Liver (tissue), 3 donors: ENCODE results near the gene GNA14.

Source experiments
- CTCF ChIP-seq: fragments of 150-350 bp; IDR thresholded peaks from 2 replicates; pipeline ENCODE4 v1.5.1; 2017; ENCODE audit warnings: improper control_type of control experiment, low read depth, low read length; ENCODE audit not compliant: missing input control
- GABPA ChIP-seq, 2 donors: IDR thresholded peaks in 1 of 2; conservative IDR thresholded peaks in 1 of 2; 2 replicates each; pipeline ENCODE4 v1.6.1; 2016; ENCODE audit warnings: antibody characterized with exemption in 2 of 2, mild to moderate bottlenecking in 1 of 2, moderate library complexity in 1 of 2
- MAX ChIP-seq: IDR thresholded peaks from 2 replicates; pipeline ENCODE4 v1.6.1; 2016; ENCODE audit warnings: antibody characterized with exemption
- RAD21 ChIP-seq, 2 donors: IDR thresholded peaks; 2 replicates each; pipeline ENCODE4 v1.6.1; 2016; ENCODE audit warnings: antibody characterized with exemption in 2 of 2, mild to moderate bottlenecking in 2 of 2
- REST ChIP-seq: IDR thresholded peaks from 2 replicates; pipeline ENCODE4 v1.6.1; 2016; ENCODE audit warnings: antibody characterized with exemption, mild to moderate bottlenecking
- ZBTB33 ChIP-seq: IDR thresholded peaks from 2 replicates; pipeline ENCODE4 v1.6.1; 2016; ENCODE audit warnings: antibody characterized with exemption
- donor health status: healthy.
- donor health status: healthy.

GRCh38 chr9:77614645-77615044 lies 33.5 kb downstream of the GNA14 start:
- no peak for TF ChIP-seq RAD21 (IDR thresholded peaks at IDR 0.05)
- no peak for TF ChIP-seq CTCF
- TF ChIP-seq ZBTB33: no peak
- TF ChIP-seq GABPA (IDR thresholded peaks at IDR 0.05 in 1 of 2, conservative IDR thresholded peaks at IDR 0.05 in 1 of 2): no peak
- no peak for TF ChIP-seq MAX
- no peak for TF ChIP-seq REST
